GM21825 (cell line): ENCODE data around the gene FYN.
"Not testable (repeated sequence)": the region's sequence is repeated elsewhere in the genome, so short reads cannot be mapped to it uniquely, and the experiment has no call there.

ENCODE experiments used
- ATAC-seq: cut with Tn5 transposase; IDR thresholded peaks from one replicate; pipeline ENCODE4 v1.9.1; 2021; ENCODE audit warnings: mild to moderate bottlenecking, moderate library complexity; ENCODE audit not compliant: unreplicated experiment

The FYN gene

GRCh38 chr6:111873178-111874024, at the start of gene FYN:
Gene FYN (minus strand): TSS chr6:111873452. CDS start chr6:111720051, 153,401 bp downstream.
- ATAC-seq = peak; percentile 99

GRCh38 chr6:111922454-111923297, 49.4 kb upstream of the FYN start:
- ATAC-seq = no peak

- no peak for ATAC-seq
Measured at GRCh38 chr6:111921103-111921502, 47.9 kb upstream of the FYN start.

GRCh38 chr6:111920578-111920977, 47.3 kb upstream of the FYN start:
- ATAC-seq = no peak

GRCh38 chr6:111918825-111919224, 45.6 kb upstream of the FYN start:
- ATAC-seq = no peak

GRCh38 chr6:111916747-111917146, 43.5 kb upstream of the FYN start:
- no peak for ATAC-seq

- no peak for ATAC-seq
Measured at GRCh38 chr6:111914617-111915016, 41.4 kb upstream of the FYN start.

- ATAC-seq = no peak
Measured at GRCh38 chr6:111912904-111913303, 39.7 kb upstream of the FYN start.

GRCh38 chr6:111911428-111911827, 38.2 kb upstream of the FYN start:
- no peak for ATAC-seq

- no peak for ATAC-seq
Measured at GRCh38 chr6:111909238-111909637, 36.0 kb upstream of the FYN start.

- not testable (repeated sequence) for ATAC-seq
Measured at GRCh38 chr6:111908365-111908764, 35.1 kb upstream of the FYN start.

- no peak for ATAC-seq
Measured at GRCh38 chr6:111900735-111901134, 27.5 kb upstream of the FYN start.

GRCh38 chr6:111899531-111899930, 26.3 kb upstream of the FYN start:
- no peak for ATAC-seq

- ATAC-seq = no peak
Measured at GRCh38 chr6:111898452-111898851, 25.2 kb upstream of the FYN start.

- no peak for ATAC-seq
Measured at GRCh38 chr6:111894951-111895350, 21.7 kb upstream of the FYN start.

GRCh38 chr6:111894272-111894671, 21.0 kb upstream of the FYN start:
- no peak for ATAC-seq

GRCh38 chr6:111892431-111892830, 19.2 kb upstream of the FYN start:
- ATAC-seq = no peak

- no peak for ATAC-seq
Measured at GRCh38 chr6:111890988-111891387, 17.7 kb upstream of the FYN start.

- ATAC-seq = no peak
Measured at GRCh38 chr6:111888928-111889695, 15.9 kb upstream of the FYN start.

- ATAC-seq = not testable (repeated sequence)
Measured at GRCh38 chr6:111886793-111887192, 13.5 kb upstream of the FYN start.

- no peak for ATAC-seq
Measured at GRCh38 chr6:111885373-111886027, 12.2 kb upstream of the FYN start.
